ENCODE data around the gene PDZRN3. TPM values are rescaled to one million over a fixed set of nuclear protein-coding genes. Genes with fewer than 3 reads are reported as not detected.

Gene PDZRN3
- total and polyA plus RNA-seq, 2 of the 13 experiments (the other 11 are each of a cell fraction or from before 2014, with no cell fraction given): not detected

DNA sequence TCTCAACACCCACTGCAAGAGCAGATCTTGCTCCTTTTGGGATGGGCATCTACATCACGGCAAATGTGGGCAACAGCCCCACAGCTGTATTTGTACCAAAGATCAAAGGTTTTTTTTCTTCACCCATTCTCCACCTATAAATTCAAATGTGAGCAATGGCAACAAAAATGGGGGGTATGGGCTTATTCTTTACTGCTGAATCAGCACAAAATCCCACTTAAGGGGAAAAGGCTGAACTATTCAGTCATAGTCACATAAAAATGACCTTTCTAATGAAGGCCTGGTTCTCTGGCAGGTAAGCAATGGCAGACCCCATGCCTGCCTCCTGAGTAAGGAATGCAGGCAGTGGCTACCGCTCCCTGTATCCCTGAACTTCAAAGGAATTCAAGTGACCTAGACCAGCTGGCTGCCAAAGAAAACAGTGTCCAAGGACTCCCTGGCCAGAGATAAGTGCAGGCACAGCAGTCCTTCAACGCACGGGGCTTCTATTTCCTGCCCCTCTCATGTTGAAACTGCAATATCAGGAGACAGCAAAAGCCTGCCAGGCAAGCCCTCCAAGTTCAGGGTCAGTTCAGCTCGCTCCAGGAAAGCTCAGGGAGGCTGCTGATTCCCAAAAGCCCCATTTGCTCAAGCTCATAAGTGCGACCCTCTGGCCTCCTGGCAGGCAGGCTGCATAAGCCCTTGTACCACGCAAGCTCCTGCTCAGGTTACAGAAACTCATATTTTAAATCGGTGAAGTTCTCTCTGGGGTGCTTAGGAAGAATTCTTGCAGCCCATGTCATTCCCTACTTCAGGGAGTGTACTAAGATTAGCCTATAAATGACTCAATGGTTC, 134.1 kb downstream of the PDZRN3 start (continued):
- TF ChIP-seq ARNT2 (CRISPR knock-in tag; IDR thresholded peaks at IDR 0.05; ENCODE audit: low read depth) (no peak), ZEB1 (IDR thresholded peaks at IDR 0.05; ENCODE audit: insufficient replicate concordance, low read depth) (no peak), ZNF75D (CRISPR knock-in tag; IDR thresholded peaks at IDR 0.05; ENCODE audit: borderline replicate concordance) (no peak), STAG1 (CRISPR knock-in tag; IDR thresholded peaks at IDR 0.05) (no peak), ZNF644 (CRISPR knock-in tag; IDR thresholded peaks at IDR 0.05; ENCODE audit: low read depth) (no peak), ZNF883 (CRISPR knock-in tag; IDR thresholded peaks at IDR 0.05; ENCODE audit: not compliant biosample characterization) (no peak), CHD2 (IDR thresholded peaks at IDR 0.05; ENCODE audit: low read depth, low read length) (no peak), SAFB2 (CRISPR knock-in tag; IDR thresholded peaks at IDR 0.05; ENCODE audit: borderline replicate concordance, low read depth) (no peak), SIN3B (IDR thresholded peaks at IDR 0.05; ENCODE audit: low read length) (no peak), SOX13 (IDR thresholded peaks at IDR 0.05) (no peak), SOX13 (CRISPR knock-in tag; conservative IDR thresholded peaks at IDR 0.05 in 1 of 2, IDR thresholded peaks at IDR 0.05 in 1 of 2) (no peak), ZBTB20 (CRISPR knock-in tag; IDR thresholded peaks at IDR 0.05; ENCODE audit: borderline replicate concordance, low read depth) (no peak), CHD4 (IDR thresholded peaks at IDR 0.05; ENCODE audit: borderline replicate concordance, low read length) (no peak), FOXA1 (IDR thresholded peaks at IDR 0.05) (no peak), FOXA1 (CRISPR knock-in tag; IDR thresholded peaks at IDR 0.05) (peak; percentile 31; the same call in 1 of the 2 replicates), AGO2 (optimal IDR thresholded peaks at IDR 0.05; ENCODE audit: low read depth, low read length) (no peak), GTF3A (CRISPR knock-in tag; conservative IDR thresholded peaks at IDR 0.05) (no peak)
- TF ChIP-seq, protein P1, sequence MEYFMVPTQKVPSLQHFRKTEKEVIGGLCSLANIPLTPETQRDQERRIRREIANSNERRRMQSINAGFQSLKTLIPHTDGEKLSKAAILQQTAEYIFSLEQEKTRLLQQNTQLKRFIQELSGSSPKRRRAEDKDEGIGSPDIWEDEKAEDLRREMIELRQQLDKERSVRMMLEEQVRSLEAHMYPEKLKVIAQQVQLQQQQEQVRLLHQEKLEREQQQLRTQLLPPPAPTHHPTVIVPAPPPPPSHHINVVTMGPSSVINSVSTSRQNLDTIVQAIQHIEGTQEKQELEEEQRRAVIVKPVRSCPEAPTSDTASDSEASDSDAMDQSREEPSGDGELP (IDR thresholded peaks at IDR 0.05; ENCODE audit: borderline replicate concordance, low read depth): peak; percentile 81; the same call in 1 of the 2 replicates
- TF ChIP-seq, protein P2, sequence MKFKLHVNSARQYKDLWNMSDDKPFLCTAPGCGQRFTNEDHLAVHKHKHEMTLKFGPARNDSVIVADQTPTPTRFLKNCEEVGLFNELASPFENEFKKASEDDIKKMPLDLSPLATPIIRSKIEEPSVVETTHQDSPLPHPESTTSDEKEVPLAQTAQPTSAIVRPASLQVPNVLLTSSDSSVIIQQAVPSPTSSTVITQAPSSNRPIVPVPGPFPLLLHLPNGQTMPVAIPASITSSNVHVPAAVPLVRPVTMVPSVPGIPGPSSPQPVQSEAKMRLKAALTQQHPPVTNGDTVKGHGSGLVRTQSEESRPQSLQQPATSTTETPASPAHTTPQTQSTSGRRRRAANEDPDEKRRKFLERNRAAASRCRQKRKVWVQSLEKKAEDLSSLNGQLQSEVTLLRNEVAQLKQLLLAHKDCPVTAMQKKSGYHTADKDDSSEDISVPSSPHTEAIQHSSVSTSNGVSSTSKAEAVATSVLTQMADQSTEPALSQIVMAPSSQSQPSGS (CRISPR knock-in tag; IDR thresholded peaks at IDR 0.05): no peak
- TF ChIP-seq, protein P3, sequence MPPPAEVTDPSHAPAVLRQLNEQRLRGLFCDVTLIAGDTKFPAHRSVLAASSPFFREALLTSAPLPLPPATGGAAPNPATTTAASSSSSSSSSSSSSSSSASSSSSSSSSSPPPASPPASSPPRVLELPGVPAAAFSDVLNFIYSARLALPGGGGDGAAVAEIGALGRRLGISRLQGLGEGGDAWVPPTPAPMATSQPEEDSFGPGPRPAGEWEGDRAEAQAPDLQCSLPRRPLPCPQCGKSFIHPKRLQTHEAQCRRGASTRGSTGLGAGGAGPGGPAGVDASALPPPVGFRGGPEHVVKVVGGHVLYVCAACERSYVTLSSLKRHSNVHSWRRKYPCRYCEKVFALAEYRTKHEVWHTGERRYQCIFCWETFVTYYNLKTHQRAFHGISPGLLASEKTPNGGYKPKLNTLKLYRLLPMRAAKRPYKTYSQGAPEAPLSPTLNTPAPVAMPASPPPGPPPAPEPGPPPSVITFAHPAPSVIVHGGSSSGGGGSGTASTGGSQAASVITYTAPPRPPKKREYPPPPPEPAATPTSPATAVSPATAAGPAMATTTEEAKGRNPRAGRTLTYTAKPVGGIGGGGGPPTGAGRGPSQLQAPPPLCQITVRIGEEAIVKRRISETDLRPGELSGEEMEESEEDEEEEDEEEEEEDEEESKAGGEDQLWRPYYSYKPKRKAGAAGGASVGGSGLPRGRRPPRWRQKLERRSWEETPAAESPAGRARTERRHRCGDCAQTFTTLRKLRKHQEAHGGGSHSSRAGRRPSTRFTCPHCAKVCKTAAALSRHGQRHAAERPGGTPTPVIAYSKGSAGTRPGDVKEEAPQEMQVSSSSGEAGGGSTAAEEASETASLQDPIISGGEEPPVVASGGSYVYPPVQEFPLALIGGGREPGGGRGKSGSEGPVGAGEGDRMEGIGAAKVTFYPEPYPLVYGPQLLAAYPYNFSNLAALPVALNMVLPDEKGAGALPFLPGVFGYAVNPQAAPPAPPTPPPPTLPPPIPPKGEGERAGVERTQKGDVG (CRISPR knock-in tag; IDR thresholded peaks at IDR 0.05; ENCODE audit: borderline replicate concordance): no peak
- TF ChIP-seq, protein P4, sequence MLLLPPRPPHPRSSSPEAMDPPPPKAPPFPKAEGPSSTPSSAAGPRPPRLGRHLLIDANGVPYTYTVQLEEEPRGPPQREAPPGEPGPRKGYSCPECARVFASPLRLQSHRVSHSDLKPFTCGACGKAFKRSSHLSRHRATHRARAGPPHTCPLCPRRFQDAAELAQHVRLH (CRISPR knock-in tag; IDR thresholded peaks at IDR 0.05; ENCODE audit: borderline replicate concordance, low read depth): no peak

Data from HepG2 (cell line).